Activated CD4-positive, alpha-beta T cell treated with anti-CD3 and anti-CD28 coated beads for 4 hours (primary cell): ENCODE data around the gene RASAL1.

ENCODE experiments used
- DNase-seq, 2 donors: peaks; one replicate each; pipeline ENCODE4 v3.0.0-alpha.2; 2020

The RASAL1 gene

GRCh38 chr12:113115455-113116126, 20.0 kb downstream of the RASAL1 start:
- DNase-seq, result no peak

- no peak for DNase-seq
Observed at GRCh38 chr12:113114447-113115178, 20.9 kb downstream of the RASAL1 start.

GRCh38 chr12:113113397-113113796, 22.2 kb downstream of the RASAL1 start:
- DNase-seq, result no peak

- DNase-seq, result no peak
Observed at GRCh38 chr12:113112043-113112899, 23.3 kb downstream of the RASAL1 start.

GRCh38 chr12:113111247-113111646, 24.3 kb downstream of the RASAL1 start:
- no peak for DNase-seq

GRCh38 chr12:113109872-113110599, 25.5 kb downstream of the RASAL1 start:
- no peak for DNase-seq

- DNase-seq, result no peak
Observed at GRCh38 chr12:113109360-113109759, 26.2 kb downstream of the RASAL1 start.

- DNase-seq, result no peak
Observed at GRCh38 chr12:113108308-113108707, 27.3 kb downstream of the RASAL1 start.

GRCh38 chr12:113106361-113106760, 29.2 kb downstream of the RASAL1 start:
- no peak for DNase-seq

GRCh38 chr12:113105606-113106271, 29.8 kb downstream of the RASAL1 start:
- DNase-seq, result no peak

- no peak for DNase-seq
Observed at GRCh38 chr12:113104953-113105510, 30.5 kb downstream of the RASAL1 start.

- peak; percentile 56 to 62 for DNase-seq
Observed at GRCh38 chr12:113103756-113104450, 31.7 kb downstream of the RASAL1 start.

- DNase-seq, result no peak
Observed at GRCh38 chr12:113102811-113103210, 32.8 kb downstream of the RASAL1 start.

- DNase-seq, result no peak
Observed at GRCh38 chr12:113101751-113102150, 33.8 kb downstream of the RASAL1 start.

GRCh38 chr12:113099764-113100163, 35.8 kb downstream of the RASAL1 start:
- DNase-seq, result no peak

GRCh38 chr12:113099364-113099763, 36.2 kb downstream of the RASAL1 start:
- DNase-seq, result no peak

GRCh38 chr12:113098441-113099028, 37.0 kb downstream of the RASAL1 start:
- peak; percentile 54 to 66 for DNase-seq

- DNase-seq, result no peak
Observed at GRCh38 chr12:113097716-113098440, 37.7 kb downstream of the RASAL1 start.

GRCh38 chr12:113096675-113097461, 38.7 kb downstream of the RASAL1 start:
- no peak for DNase-seq
